Renal cortex interstitium (tissue), 15 donors: ENCODE measurements around the gene YIPF3. TPM values are rescaled to one million over a fixed set of nuclear protein-coding genes. Genes with fewer than 3 reads are reported as not detected.
A peak's percentile ranks its signal among the peaks of the same experiment; 100 is the strongest.
"Not testable (repeated sequence)": the region's sequence is repeated elsewhere in the genome, so short reads cannot be mapped to it uniquely, and the experiment has no call there.

Experiments
- DNase-seq, 11 donors: peaks; one replicate each; pipeline ENCODE4 v3.0.0-alpha.2; 2013; ENCODE audit warnings: low read depth in 9 of 11, low spot score in 4 of 11; ENCODE audit errors: extremely low read depth in 1 of 11
- long read RNA-seq, 16 experiments: transcript quantifications; one replicate each; lab custom pipeline, GENCODE V29; 2026
- polyA plus RNA-seq, 3 donors: library from polyadenylated mRNA; unstranded; fragments of 120-200 nt; gene quantifications; one replicate each; pipeline ENCODE4 v1.2.1, GENCODE V29; 2013; ENCODE audit not compliant: insufficient read length in 3 of 3

The YIPF3 gene
- polyA plus RNA-seq = 100 to 1,000 TPM; 136 to 163 (median 146) TPM
- long read RNA-seq, donor 1, transcript YIPF3-211 (3 exons, 652 nt) = minor isoform, 6 of 66 reads
- long read RNA-seq, donor 1, transcript YIPF3-202 (9 exons, 1,576 nt) = major isoform, 25 of 66 reads
- long read RNA-seq, donor 1, partial matches to known transcripts = 32 of 66 reads
- long read RNA-seq, donor 1, other reads (novel, unspliced or antisense) = 0 of 66 reads
- long read RNA-seq, donor 2, transcript YIPF3-211 (3 exons, 652 nt) = minor isoform, 5 of 73 reads
- long read RNA-seq, donor 2, transcript YIPF3-202 (9 exons, 1,576 nt) = major isoform, 29 of 73 reads
- long read RNA-seq, donor 2, partial matches to known transcripts = 35 of 73 reads
- long read RNA-seq, donor 2, other reads (novel, unspliced or antisense) = 0 of 73 reads
- long read RNA-seq, donor 3, transcript YIPF3-211 (3 exons, 652 nt) = minor isoform, 6 of 130 reads
- long read RNA-seq, donor 3, transcript YIPF3-202 (9 exons, 1,576 nt) = major isoform, 78 of 130 reads
- long read RNA-seq, donor 3, partial matches to known transcripts = 40 of 130 reads
- long read RNA-seq, donor 3, other reads (novel, unspliced or antisense) = 0 of 130 reads
- long read RNA-seq, donor 4, transcript YIPF3-202 (9 exons, 1,576 nt) = major isoform, 60 of 85 reads
- long read RNA-seq, donor 4, partial matches to known transcripts = 21 of 85 reads
- long read RNA-seq, donor 4, other reads (novel, unspliced or antisense) = 0 of 85 reads
- long read RNA-seq, donor 5 = 0 reads
- long read RNA-seq, donor 6, transcript YIPF3-202 (9 exons, 1,576 nt) = major isoform, 41 of 87 reads
- long read RNA-seq, donor 6, partial matches to known transcripts = 35 of 87 reads
- long read RNA-seq, donor 6, other reads (novel, unspliced or antisense) = 0 of 87 reads
- long read RNA-seq, donor 7, transcript YIPF3-202 (9 exons, 1,576 nt) = major isoform, 57 of 120 reads
- long read RNA-seq, donor 7, transcript YIPF3-211 (3 exons, 652 nt) = minor isoform, 7 of 120 reads
- long read RNA-seq, donor 7, partial matches to known transcripts = 53 of 120 reads
- long read RNA-seq, donor 7, other reads (novel, unspliced or antisense) = 0 of 120 reads
- long read RNA-seq, donor 8 = 0 reads
- long read RNA-seq, donor 9, transcript YIPF3-210 (3 exons, 795 nt) = minor isoform, 5 of 92 reads
- long read RNA-seq, donor 9, transcript YIPF3-202 (9 exons, 1,576 nt) = major isoform, 41 of 92 reads
- long read RNA-seq, donor 9, transcript YIPF3-211 (3 exons, 652 nt) = minor isoform, 5 of 92 reads
- long read RNA-seq, donor 9, partial matches to known transcripts = 38 of 92 reads
- long read RNA-seq, donor 9, other reads (novel, unspliced or antisense) = 0 of 92 reads
- long read RNA-seq, donor 10, transcript YIPF3-202 (9 exons, 1,576 nt) = major isoform, 47 of 104 reads
- long read RNA-seq, donor 10, partial matches to known transcripts = 51 of 104 reads
- long read RNA-seq, donor 10, other reads (novel, unspliced or antisense) = 0 of 104 reads
- long read RNA-seq, donor 11, transcript YIPF3-202 (9 exons, 1,576 nt) = major isoform, 31 of 63 reads
- long read RNA-seq, donor 11, partial matches to known transcripts = 24 of 63 reads
- long read RNA-seq, donor 11, other reads (novel, unspliced or antisense) = 0 of 63 reads
- long read RNA-seq, donor 12, transcript YIPF3-202 (9 exons, 1,576 nt) = major isoform, 25 of 37 reads
- long read RNA-seq, donor 12, partial matches to known transcripts = 9 of 37 reads
- long read RNA-seq, donor 12, other reads (novel, unspliced or antisense) = 0 of 37 reads
- long read RNA-seq, donor 13 = 0 reads
- long read RNA-seq, donor 14, transcript YIPF3-202 (9 exons, 1,576 nt) = major isoform, 39 of 74 reads
- long read RNA-seq, donor 14, partial matches to known transcripts = 32 of 74 reads
- long read RNA-seq, donor 14, other reads (novel, unspliced or antisense) = 0 of 74 reads
- long read RNA-seq, donor 15, transcript YIPF3-202 (9 exons, 1,576 nt) = major isoform, 24 of 54 reads
- long read RNA-seq, donor 15, partial matches to known transcripts = 22 of 54 reads
- long read RNA-seq, donor 15, other reads (novel, unspliced or antisense) = 0 of 54 reads
- long read RNA-seq, donor 16, transcript YIPF3-211 (3 exons, 652 nt) = minor isoform, 5 of 228 reads
- long read RNA-seq, donor 16, transcript YIPF3-202 (9 exons, 1,576 nt) = major isoform, 147 of 228 reads
- long read RNA-seq, donor 16, partial matches to known transcripts = 72 of 228 reads
- long read RNA-seq, donor 16, other reads (novel, unspliced or antisense) = 0 of 228 reads

DNA sequence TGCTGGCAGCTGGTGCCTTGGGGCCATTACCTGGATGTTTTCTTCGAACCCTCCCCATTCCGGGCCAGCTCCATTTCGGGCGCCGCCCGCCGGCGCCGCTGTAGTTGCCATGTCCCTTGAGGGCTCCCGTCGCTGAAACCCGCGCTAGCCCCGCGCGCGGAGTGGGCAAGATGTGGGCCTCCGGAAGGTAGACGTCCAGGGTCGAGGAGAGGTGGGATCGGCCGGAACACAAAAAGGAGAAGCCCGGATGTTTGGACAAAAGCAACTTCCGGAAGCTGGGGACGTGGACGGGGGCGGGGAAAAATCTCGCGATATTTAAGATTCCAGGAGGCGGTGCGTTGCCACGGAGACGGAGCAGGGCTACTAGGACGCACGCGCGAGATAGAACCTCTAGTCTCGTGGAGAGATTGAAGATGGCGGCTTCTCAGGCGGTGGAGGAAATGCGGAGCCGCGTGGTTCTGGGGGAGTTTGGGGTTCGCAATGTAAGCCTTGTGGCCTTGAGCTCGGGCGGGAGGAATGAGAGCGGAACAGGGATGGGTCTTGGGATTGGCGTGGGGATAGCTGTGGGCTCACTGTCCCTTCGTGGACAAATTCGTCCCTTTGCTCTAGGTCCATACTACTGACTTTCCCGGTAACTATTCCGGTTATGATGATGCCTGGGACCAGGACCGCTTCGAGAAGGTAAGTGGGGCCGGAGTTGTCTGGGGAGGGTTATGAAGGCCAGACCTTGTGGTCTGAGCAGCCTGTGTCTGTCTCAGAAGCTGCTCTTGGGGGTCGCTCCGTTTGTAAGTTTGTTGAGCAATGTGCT is at the start of gene YIPF3, which contains the start of gene POLR1C:
YIPF3 (minus strand) TSS at position 230 of the 808 bp plus-strand sequence; CDS start at position 111, 119 bp downstream.
POLR1C (plus strand) TSS at position 393 of the 808 bp plus-strand sequence; CDS start at position 414, 21 bp downstream.
- DNase-seq = peak; percentile 95 to 98 (median 97)

DNA sequence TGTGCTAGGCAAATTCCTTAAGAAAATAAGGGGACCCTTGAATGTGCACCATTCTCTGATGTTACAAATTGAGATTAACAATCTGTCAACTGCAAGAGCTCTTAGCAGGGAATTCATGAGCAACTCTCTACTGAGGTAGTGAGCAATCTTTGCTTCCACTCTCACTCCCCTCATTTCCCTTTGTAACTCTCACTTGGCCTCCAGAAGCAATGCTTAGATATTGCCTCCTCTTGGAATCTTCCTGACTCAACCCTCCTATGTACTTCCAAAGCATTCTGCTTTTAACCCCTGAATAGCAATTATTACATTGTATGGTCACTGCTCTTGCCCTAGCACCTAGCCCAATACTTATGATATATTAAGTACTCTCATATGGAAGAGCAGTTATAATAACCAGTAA is 42.6 kb upstream of the YIPF3 start:
- DNase-seq = no peak

DNA sequence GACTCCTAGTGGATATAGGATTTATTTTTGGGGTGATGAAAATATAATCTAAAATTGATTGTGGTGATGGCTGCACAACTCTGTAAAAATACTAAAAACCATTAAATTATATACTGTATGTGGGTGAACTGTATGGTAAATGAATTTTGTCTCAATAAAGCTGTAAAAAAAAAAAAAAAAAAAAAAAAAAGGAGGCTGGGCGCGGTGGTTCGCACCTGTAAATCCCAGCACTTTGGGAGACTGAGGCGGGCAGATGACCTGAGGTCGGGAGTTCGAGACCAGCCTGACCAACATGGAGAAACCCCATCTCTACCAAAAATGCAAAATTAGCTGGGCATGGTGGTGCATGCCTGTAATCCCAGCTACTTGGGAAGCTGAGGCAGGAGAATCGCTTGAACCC is 40.9 kb upstream of the YIPF3 start:
- not testable (repeated sequence) for DNase-seq

DNA sequence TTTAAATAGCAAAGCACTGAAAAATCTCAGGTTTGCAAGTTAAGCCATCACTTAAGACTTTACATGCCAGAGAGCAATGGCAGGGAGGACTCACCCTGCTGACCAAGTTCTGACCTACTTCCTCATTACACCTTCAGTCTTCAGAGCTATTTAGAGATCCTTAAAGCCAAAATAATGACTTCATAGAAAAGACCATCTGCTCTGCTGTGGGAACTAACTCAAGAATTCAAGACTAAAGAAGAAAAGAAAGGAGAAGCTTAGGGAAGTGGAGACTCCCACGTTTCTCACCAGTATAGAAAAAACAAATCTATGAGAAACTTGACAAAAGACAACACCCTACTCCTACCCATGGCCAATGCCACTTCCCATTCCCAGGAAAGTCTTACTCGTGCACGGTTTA is 30.5 kb upstream of the YIPF3 start:
- no peak for DNase-seq

DNA sequence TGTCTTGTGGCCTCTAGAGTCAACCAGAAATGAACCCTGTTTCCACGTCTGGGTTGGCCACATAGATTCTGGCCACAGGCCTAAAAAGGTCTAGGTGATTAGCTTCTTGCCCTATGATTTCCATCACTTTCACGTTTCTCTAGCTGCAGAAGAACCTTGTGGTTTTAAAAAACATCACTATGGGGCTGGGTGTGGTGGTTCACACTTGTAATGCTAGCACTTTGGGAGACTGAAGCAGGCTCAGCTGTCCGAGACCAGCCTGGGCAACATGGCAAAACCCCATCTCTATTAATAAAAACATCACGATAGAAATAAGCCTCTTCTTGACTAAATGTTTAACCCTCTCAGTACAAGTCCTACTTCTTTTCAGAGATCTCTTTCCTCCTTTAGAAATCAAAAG is 27.7 kb upstream of the YIPF3 start:
- no peak for DNase-seq

DNA sequence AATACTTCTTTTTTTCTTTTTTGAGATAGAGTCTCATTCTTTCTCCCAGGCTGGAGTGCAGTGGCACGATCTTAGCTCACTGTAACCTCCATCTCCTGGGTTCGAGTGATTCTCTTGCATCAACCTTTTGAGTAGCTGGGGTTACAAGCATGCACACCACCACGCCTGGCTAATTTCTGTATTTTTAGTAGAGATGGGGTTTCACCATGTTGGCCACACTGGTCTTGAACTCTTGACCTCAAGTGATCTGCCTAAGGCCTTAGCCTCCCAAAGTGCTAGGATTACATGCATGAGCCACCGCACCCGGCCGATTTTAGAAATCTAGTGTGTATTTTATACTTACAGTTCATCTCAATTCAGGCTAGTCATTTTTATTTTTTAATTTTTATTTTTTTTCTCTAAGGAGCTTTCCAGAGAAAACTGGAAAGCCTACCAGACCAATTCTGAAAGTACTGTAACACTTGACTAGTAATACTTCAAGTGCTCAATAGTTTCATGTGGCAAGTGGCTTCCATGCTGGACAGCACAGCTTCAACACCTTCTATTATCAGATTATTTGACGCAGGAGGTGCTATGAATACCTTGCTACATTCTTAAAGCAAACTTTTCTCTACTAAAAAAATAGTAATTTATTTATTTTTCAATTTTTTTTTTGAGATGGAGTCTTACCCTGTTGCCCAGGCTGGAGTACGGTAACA is 25.2 kb upstream of the YIPF3 start:
- no peak for DNase-seq

DNA sequence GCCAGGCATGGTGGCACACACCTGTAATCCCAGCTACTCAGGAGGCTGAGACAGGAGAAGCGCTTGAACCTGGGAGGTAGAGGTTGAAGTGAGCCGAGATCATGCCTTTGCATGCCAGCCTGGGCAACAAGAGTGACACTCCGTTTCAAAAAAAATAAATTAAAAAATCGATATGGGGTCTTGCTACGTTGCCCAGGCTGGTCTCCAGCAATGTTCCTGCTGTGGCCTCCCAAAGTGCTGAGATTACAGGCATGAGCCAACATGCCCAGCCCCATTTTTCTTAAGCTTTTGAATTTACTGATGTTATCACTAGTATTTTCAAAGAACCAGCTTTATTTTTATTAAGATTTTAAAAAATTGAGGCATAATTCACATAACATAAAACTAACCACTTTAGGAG is 23.8 kb upstream of the YIPF3 start:
- no peak for DNase-seq

DNA sequence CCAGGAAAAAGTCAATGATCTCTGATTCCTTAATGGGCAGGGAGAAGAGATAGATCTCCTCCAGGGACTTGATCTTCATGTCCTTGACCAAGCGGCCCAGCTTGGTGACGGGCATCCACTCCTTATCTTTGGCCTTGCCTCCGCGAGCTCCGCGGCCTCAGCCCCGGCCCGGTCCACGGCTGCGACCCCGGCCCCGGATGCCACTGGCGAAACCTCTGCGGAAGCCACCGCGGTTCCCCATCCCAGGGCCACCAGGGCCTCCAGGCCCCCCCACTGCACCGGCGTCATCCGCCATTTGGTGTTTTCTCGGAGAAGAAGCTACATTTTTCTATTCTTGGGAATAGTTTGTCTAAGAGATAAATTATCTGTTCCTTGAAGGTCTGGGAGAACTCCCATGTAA is 22.7 kb upstream of the YIPF3 start:
- not testable (repeated sequence) for DNase-seq

DNA sequence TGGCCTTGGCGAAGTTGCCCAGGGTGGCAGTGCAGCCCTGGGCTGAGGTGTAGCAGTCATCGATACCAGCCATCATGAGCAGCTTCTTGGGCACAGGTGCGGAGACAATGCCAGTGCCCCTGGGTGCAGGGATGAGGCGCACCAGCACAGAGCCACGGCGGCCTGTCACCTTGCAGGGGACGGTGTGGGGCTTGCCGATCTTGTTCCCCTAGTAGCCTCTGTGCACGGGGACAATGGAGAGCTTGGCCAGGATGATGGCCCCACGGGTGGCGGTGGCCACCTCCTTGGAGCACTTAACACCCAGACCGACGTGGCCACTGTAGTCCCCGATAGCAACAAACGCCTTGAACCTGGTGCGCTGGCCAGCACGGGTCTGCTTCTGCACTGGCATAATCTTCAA is 22.3 kb upstream of the YIPF3 start:
- DNase-seq = not testable (repeated sequence)

DNA sequence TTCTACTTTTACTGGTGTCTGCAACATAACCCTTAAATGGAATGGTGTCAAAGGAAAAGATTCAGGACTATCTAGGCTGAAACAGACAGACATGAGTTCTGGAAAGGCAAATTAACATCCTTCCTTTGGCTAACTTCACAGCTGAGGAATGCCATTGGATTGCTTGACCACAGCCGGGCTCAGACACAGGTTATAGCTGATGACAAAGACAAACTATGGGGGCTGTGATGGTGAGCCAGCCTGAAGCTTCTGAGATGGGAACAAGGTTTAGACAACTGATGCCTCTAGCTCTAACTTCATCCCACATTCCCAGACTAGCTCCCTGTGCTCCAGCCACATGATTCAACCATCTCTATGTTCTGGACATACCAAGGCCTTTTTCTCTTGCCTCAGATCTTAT is 15.5 kb upstream of the YIPF3 start:
- DNase-seq = no peak

DNA sequence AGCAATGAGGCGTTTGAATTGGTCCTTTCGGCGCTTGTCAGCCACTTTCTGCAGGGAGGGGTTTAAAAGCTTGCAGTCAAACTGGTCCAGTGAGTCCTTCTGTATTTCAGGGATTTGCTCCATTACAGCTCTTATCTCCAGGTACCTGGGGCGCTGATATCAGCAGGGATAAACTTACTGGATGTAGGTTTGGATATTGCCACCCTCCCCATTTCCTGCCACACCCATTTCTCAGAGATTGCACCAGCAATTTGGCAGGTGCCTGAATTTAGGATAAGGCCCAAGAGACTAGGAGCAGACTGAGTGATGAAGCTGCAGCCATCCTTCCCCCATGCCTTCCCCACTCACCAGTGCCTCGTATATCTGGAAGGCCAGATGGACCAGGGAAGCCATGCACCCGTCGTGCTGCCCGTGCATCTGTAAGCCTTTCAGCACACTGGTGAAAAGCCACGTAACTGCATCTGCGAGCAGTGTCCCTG is 7.8 kb upstream of the YIPF3 start:
- no peak for DNase-seq

DNA sequence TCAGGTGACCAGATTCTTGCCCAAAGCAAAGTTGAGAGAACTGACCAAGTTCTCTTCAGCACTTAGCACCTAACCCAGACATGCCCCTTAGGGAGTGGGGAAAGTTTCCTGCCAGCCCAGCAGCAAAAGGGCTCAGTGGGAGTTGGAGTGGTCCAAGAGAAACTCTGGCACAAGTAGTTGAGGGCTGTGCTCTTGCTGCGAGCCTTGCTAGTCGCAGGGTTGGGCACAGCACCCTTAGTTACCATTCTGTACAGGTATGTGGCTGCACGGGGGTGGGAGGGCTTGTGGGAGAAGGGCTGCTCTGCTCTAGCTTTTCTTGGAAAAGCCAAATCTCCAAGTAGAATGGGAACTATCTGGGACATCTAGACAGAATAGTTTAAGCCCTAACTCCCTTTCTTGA is 6.6 kb upstream of the YIPF3 start:
- DNase-seq = no peak

DNA sequence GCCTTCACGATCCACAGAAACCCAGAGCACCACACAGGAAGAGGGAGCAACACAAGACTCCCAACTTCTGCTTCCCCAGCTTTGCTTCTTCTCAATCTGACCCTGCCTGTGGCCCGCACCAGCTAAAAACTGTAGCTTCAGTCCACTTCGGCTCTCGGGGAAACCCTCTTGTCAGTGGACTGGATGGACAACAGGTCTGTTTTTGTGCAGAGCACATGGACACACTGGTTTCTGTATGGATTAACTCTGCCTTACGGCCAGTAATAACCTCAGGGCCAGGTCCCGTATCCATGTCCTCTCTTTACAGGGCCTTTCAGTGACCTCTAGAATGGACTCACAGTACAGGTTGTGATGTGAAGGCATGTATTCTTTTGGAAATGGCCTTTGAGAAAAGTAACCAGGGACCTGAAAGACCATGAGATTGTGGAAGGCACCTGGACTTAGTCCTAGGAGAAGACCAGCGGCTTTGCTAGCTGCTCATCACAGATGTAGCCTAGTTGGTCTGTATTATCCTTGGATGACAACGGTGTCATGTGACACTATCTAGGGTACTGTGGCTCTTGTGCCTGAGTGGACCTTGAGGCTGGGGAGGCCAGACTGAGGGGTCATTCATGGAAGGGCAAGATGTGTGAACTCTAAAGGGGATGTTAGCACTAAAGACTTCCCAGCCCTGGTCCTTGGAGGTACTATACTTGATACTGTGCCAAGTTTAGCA is 6.0 kb upstream of the YIPF3 start:
- no peak for DNase-seq

DNA sequence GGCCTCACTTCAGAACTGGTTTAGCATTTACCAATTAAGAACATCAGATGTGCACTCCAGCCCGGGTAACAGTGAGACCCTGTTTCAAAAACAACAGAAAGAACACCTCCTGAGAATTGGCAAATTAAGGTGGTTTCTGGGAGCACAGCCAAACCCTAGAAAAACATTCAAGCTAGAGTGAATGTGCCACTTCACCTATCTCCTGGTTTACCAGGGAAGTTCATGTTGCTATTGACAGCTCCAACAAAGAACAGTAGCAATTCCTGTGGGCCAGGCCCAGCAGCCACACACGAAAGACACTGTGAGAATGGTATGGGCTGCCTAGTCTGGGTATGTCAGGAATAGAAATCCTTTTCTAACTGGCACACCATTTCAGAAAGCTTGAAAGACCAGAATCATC is 5.1 kb upstream of the YIPF3 start:
- no peak for DNase-seq

DNA sequence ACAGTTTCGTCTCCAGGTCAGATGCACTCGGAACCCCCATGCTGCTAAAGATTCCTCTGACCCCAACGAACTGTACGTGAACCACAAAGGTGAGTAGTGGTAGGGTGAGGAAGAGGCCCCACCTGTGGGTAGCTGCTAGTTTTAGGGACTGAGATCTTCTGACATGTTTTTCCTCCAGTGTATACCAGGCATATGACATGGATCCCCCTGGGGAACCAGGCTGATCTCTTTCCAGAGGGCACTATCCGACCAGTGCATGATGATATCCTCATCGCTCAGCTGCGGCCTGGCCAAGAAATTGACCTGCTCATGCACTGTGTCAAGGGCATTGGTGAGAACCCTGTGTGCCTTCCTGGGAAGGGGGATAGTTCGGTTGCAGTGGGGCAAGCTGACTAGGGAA is 3.4 kb upstream of the YIPF3 start:
- no peak for DNase-seq
